CD4-positive, alpha-beta T cell treated with Interleukin-12 subunit alpha and Interleukin-12 subunit beta, for 1 hour (primary cell): ENCODE measurements around the gene CBX7.

Experiments used
- DNase-seq: peaks from one replicate; pipeline ENCODE4 v3.0.0-alpha.2; 2020

CBX7 gene

DNA sequence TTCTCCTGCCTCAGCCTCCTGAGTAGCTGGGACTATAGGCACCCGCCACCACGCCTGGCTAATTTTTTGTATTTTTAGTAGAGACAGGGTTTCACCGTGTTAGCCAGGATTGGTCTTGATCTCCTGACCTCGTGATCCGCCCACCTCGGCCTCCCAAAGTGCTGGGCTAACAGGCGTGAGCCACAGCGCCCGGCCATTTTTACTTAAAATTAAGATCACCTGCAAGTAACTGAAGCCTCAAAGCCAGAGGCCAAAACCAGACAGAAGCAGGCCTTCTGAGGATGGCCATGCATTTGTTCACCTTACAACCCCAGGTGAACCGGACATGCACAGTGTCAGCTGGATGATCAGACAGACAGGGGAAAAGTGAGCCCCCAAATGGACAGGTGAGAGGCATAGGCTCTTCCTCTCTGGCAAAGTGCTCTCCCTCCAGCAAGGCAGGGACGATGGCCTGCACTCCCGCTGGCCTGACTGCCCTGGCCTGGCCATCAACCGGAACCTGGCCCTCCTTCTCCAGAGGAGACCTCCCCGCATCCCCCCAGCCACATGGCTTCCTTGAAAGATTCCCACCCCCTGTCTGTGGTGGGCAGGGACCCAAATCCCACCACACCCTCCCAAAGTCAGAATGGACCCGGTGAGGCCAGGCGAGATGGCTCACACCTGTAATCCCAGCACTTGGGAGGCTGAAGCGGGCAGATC lies 29.6 kb downstream of the CBX7 start:
- DNase-seq = no peak

DNA sequence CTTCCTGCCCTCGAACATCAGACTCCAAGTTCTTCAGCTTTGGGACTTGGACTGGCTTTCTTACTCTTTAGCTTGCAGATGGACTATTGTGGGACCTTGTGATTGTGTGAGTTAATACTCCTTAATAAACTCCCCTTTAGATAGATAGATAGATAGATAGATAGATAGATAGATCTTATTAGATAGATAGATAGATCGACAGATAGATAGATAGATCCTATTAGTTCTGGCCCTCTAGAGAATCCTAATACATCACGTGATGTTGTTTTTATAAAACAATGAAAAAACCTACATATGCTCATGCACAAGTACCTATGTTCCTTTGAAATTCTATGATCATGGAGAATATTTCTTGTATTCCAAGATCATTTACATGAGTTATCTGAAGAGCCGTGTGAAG lies 31.5 kb downstream of the CBX7 start:
- no peak for DNase-seq

DNA sequence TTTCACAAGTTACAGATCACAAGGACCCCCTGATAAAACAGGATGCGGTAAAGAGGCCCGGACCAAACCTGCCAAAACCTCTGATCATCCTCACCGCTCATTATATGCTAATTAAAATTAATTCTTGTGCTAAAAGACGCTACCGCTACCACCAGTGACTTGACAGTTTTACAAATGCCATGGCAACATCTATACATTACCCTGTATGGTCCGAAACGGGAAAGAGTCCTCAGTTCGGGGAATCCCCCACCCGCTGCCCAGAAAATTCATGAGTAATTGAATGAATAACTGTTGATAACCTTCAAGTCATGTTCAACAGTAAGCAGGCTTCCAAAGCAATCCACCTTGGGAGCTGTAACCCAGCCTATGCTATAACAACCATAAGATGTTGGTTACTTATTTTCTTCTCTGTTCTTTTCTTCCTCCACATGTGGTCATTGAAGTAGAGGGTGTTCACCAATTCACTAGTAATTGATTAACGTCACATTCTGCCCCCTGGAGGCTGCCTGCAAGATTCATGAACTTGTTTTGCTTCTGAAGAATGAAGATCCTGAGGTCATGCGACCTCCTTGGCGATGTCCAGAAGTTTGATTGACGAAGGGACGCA lies 34.8 kb downstream of the CBX7 start:
- DNase-seq = peak; percentile 85

DNA sequence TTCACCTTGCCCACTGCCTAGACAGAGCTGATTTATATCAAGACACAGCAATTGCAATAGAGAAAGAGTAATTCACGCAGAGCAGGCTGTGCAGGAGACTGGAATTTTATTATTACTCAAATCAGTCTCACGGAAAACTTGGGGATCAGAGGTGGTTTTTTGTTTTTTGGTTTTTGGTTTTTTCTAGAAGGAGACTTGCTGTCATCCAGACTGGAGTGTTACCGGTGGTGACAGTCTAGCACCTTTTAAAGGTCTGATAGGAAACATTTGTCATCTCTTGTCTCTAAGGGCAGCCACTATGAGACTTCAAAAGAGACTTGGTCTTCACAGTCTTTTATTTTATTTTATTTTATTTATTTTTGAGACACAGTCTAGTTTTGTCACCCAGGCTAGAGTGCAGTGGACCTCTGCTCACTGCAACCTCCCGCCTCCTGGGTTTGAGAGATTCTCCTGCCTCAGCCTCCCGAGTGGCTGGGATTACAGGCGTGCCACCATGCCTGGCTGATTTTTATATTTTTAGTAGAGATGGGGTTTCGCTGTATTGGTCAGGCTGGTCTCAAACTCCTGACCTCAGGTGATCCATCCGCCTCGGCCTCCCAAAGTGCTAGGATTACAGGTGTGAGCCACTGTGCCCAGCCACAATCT lies 36.4 kb downstream of the CBX7 start:
- peak; percentile 65 for DNase-seq

DNA sequence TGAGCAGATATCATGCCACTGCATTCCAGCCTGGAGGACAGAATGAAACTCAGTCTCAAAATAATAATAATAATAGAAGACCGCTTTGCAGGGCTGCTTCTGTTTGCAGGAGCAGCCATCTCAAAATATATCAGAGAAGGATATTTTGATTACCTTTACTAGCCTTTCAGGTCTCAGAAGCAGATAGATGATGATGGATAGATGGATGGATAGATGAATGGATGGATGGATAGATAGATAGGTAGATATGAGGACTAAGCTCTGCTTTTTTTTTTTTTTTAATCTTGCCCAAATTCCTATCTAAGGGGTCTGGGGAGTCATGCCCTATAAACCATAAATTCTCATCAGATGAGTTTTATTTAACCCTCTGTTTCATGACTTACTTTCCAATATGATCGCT lies 36.9 kb downstream of the CBX7 start:
- no peak for DNase-seq

DNA sequence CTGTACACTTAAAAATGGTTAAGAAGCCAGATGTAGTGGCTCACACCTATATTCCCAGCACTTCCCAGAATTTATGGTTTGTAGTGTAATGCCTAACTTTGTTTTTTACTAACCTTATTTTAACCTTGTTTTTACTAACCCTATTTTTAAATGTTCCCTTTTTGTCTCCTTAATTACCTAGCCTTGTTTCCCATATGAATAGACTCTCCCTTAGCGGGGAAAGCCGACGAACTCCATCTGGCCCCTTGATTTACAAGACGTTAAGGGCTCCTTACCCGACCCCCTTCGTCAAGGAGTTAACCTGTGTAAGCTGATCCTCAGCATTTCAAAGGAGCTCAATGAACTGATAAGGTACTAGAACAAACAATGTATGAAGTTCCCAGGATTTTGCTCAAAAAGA lies 38.4 kb downstream of the CBX7 start:
- no peak for DNase-seq

DNA sequence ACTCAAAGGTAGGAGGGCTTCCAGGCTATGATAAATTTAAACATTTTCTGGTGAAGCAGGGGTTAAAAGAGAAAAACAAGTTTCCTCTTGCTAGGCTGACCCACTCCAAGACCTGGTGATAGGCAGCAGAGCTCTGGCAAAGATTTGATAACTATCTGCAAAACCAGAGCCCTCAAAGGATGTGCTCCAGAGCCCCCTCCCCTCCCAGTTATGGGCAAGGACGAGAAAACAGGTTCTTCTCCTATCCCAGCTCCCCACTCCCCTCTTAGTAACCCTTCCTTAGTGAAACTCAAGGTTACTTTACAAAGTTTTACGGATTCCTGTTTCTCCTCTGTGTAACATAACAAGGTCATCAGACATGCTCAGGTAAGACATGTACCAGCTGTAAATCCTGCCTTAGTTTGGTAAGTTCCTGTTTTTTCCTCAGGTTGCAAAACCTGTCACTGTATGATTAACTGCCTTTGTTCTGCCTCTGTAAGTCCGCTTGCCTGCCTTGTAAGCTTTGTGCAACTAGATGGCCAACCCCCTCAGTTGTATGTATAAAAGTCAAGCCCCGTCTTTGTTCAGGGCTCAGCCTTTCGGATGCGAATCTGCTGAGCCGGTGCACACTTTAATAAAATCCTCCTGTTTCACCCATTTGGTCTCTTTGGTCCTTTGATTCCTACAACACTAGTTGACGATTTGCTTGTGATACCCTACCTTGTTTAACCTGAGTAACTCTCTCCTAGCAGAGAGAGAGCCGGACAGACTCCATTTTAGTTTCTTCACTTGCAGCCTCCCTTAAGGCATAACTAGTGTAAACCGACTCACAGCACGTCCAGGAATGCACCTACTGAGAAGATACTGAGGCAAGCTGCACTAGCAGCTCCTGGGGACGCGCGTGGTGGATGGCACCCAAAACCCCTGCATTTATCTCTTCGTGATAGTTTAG lies 41.6 kb downstream of the CBX7 start:
- DNase-seq = no peak

DNA sequence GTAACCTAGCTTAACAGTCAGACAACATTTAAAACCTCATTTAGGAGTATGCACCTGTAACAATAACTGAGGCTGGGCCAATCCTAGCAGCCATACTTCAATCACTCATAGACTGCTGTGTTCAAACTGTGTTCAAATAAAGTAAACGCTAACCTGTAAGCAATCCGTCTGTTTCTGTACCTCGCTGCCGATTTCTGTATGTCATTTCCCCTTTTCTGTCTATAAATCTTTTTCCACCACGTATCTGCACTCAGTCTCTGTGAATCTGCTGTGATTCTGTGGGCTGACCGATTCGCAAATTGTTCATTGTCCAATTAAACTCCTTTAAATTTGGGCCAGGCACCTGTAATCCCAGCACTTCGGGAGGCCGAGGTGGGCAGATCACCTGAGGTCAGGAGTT lies 43.1 kb downstream of the CBX7 start:
- DNase-seq = no peak

DNA sequence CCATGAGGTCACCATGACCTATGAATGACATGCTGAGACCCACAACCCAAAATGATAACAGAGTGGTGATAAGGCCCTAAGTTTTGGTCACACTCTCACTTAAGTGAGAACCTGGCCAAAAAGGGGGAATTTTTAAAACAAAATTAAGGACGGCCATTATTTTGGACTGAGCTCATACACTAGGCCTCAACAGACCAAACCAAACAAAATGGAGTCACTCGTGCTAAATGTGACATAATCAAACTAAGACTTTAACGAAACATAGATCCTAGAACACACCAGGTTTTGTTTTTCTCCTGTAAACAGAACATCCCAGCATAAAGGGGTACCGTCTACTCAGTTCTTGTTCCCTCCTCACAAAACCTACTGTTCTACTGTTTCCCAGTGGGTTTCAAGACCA lies 44.0 kb downstream of the CBX7 start:
- no peak for DNase-seq

DNA sequence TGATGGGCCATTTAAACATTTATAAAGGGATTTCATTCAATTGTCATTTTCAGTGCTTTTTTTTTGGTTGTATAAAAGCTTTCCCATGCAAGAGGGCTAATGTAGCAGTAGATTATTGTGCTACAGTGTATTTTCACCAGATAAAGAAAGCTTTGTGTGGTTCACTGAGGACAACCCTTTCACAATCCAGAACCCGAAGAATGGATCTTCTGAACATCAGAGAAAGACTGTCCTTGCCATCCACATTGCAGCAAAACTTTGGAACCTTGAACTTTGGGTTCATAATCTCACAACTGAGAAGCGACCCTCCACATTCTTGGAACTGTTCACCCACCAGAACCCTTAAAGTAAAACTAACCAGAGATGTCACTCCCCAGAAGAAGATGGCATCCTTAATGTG lies 46.2 kb downstream of the CBX7 start:
- no peak for DNase-seq

DNA sequence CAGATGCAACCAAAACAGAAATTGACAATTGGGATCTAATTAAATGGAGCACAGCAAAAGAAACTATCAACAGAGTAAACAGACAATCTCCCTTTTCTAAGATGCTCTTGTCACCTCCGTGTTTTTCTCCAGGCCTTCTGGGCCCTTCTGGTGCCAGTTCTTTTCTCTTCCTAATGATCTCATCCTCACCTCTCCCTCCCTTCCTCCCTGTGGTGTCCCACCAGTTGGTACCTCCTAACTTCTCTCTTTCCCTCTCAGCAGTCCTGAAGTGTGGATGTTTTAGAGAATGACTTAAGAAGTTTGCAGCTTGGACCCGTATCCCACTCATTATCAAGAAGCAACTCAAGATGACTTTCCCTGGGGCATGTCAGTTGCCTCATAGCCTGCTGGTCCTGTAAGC lies 49.0 kb downstream of the CBX7 start:
- no peak for DNase-seq

DNA sequence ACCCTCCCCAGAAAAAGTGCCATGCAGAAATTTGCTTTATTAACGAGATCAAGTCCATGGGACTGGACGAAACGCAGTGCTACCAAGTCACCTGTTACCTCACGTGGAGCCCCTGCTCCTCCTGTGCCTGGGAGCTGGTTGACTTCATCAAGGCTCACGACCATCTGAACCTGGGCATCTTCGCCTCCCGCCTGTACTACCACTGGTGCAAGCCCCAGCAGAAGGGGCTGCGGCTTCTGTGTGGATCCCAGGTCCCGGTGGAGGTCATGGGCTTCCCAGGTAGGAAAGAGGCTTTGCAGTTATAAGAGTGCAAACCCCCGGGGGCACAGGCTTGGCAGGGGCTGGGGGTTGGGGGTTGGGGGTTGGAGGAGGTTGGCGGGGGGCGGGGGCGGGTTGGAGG lies 51.3 kb downstream of the CBX7 start:
- no peak for DNase-seq

DNA sequence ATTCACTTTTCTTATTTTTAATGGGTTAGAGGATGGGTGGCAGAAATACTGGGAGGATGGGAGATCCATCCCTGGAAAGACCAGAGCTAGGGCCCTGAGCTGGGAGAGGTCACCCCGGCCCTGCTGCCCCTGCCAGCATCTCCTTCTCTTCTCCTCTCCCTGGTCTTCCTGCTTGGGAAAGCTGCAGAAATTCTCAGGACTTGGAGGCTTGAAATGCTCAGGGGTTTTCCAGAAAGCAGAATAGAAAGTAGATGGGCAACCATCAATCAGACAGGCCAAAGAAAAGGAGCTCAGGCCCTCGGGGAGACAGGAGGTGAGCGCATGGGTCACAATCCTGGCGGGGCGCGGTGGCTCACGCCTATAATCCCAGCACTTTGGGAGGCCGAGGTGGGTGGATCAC lies 53.9 kb downstream of the CBX7 start:
- DNase-seq = no peak

DNA sequence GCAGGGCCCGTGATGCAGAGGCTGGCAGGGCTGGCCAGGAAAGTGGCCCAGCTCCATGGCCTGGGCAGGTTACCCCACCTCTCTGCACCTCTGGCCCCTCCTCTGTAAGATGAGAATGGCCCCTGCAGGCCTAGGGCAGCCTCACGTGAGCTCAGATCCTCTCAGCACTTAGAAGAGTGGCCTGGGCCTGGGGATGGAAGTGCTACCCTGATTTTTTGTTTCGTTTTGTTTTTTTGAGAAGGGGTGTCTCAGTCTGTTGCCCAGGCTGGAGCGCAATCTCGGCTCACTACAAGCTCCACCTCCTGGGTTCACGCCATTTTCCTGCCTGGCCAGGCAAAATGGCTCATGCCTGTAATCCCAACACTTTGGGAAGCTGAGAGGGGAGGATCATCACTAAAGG lies 54.5 kb downstream of the CBX7 start:
- DNase-seq = no peak

DNA sequence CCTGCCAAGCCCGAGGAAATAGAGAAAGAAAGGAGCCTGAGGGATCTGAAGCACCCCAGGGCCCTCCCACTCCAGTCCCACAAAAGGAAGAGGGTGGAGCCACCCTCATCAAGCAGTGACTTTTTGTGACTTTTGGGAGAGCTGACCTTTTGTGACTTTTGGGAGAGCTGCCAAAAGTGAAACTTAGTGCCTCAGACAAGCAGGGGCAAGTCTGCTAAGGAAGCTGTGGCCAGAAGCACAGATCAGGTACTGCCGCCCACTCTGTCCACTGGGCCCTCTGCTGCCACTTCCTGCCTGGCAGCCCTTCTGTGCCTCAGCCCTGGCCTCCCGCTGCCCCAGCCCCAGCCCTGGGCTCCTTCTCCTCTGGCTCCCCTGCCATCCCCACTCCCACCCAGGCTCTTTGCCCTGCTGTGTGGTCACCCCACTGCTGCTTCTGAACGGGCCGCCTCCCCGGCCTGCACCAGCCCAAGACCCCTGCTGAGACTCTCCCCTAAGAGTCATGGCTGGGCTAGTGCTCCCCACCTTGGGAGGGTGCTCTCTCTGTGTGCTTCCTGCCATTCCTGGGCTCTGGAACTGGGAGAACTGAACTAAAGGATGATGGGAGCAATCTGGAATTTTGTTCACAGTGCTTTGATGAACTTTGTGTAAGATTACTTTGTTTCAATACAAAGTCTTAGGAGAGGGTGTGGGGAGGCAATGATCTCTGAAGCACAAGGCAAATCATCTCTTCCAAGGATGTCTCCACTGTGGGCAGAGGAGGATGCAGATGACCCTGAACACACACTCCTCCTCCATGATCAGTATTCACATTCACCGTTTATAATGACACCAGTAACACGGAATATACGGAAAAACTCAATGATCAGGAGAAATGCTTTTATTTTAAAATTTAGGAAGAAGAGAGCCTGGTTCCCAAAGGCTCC lies 55.1 kb downstream of the CBX7 start, which contains the start of gene APOBEC3H:
Gene APOBEC3H, plus strand, starts transcription at position 147 of the 923 bp plus-strand sequence. CDS start 3,035 bp downstream, outside the sequence.
- DNase-seq = peak; percentile 56

DNA sequence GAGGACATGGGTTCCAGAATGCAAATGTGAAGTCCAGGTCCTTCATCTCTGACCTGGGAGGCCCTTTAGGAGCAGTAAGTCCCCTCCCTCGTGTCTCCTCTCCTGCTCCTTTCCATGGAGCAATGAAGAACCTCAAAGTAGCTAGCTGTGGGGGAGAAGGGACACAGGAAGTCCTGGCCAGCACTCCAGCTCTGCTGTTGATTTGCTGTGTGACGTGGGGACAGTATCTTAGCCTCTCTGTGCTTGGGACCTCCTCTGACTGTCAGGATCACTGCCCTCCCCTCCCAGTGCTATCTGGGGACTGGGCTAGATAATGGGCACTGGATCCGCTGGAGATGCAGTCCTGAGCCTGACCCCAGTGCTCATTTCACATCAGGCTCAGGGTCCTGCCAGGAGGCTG lies 56.5 kb downstream of the CBX7 start:
- DNase-seq = no peak

DNA sequence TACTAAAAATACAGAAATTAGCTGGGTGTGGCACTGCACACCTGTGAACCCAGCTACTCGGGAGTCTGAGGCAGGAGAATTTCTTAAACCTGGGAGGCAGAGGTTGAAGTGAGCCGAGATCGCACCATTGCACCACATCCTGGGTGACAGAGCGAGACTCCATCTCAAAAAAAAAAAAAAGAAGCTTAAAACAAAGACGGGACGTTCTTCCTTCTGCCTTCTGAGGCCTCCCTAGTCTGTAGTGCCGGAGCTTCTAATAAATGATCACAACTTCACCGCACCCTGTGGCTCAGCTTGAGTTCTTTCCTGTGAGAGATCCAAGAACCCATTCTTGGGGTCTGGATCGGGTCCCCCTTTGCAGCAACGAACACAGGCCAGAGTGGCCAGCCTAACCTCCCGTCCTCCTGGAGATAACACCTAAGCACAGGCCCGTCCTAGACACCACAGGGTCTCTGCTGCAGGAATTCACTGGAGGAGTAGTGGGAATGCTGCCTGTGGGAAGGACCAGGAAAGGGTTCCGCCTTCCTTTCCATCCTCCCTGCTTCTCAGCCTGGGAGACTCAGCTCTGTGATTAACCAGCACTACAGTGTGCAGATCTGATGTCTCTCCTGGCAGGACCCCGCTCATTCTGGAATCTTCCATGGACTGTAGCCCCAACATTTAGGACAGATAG lies 57.6 kb downstream of the CBX7 start:
- peak; percentile 56 for DNase-seq

DNA sequence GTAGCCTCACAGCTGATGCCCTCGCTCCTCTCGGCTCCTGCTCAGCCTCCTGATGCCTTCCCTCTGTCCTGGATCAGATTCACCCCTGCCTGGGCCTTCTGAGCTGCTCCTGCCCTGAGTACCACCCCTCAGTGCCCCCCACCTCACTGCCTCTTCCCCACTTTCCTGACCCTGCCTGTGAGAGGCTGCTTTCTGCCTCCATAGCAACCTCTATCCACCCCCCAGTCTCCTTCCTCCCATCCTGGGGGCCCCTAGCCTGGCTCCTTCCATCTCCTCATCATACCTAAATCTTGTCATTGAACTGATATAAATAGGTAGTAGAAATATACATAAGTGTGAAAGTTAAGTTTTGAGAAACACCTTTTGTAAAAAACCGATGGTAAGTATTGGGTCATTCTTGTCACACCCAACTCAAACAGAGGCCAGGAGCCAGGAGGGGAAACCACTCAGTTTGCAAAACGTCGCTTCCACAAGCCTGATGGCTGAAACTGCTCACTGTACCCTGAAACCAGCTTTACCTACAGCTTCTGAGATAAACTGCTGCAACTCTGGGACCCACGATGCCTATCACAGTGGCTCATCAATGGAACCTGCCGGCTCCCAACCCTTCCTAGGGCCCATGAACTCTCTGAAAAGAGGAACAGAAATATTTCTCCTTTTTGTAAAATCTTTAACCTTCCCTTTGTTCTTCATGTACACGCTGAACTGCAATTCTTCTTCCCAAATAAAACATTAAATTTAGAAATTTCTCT lies 60.2 kb downstream of the CBX7 start:
- no peak for DNase-seq

DNA sequence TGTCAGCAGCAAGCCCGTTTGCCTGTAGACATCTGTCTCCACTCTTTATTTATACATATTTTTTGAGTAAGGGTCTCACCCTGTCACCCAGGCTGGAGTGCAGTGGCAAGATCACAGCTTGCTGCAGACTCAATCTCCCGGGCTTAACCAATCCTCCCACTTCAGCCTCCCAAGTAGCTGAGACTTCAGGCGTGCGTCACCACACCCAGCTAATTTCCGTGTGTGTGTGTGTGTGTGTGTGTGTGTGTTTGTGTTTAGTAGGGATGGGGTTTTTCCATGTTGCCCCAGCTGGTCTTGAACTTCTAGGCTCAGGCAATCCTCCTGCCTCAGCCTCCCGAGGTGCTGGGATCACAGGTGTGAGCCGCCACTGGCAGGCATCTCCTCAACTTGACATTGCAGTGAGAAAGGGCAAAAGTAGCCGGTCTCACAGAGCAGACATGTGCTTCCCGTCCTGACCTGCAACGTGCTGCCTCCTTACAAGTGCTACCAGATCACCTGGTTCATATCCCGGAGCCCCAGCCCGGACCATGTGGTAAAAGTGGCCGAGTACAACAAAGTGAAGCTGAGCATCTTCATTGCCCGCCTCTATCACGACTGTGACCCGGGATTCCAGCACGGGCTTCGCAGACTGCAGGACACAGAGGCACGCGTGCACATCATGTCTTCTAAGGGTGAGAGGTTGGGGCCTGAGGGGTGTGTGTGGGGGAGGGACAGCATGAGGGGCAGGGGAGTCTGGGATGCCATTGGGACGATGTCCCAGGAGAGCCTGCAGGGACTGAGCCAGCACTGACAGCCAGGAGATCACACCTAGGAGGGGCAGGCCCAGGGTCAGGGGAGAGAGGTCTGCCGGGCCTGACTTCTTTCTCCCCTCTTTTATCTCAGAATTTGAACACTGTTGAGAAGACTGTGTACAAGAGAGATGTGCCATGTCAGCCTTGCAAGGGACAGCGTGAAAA lies 61.1 kb downstream of the CBX7 start:
- no peak for DNase-seq
